Ascending aorta (tissue), 2 donors: Measurements from ENCODE around the gene APOO. TPM values are rescaled to one million over a fixed set of nuclear protein-coding genes. Genes with fewer than 3 reads are reported as not detected.
"Not testable (repeated sequence)": the region's sequence is repeated elsewhere in the genome, so short reads cannot be mapped to it uniquely, and the experiment has no call there.

ENCODE experiments used
- DNase-seq, 2 donors: peaks; one replicate each; pipeline ENCODE4 v3.0.0-alpha.2; 2019; ENCODE audit warnings: low spot score in 2 of 2
- H3K27ac ChIP-seq, 2 donors: fragments of 200-600 bp; sonication (generic); one replicate each; pipeline ENCODE4 v1.5.1; 2016 to 2017; ENCODE audit warnings: mild to moderate bottlenecking in 1 of 2
- H3K27me3 ChIP-seq: fragments of 200-600 bp; sonication (generic); one replicate; pipeline ENCODE4 v1.5.1; 2017
- H3K36me3 ChIP-seq, 2 donors: fragments of 200-600 bp; sonication (generic); one replicate each; pipeline ENCODE4 v1.5.1; 2016
- H3K4me1 ChIP-seq, 2 donors: fragments of 200-600 bp; sonication (generic); one replicate each; pipeline ENCODE4 v1.5.1; 2016 to 2017; ENCODE audit warnings: mild to moderate bottlenecking in 1 of 2
- H3K4me3 ChIP-seq, 2 donors: fragments of 200-600 bp; sonication (generic); one replicate each; pipeline ENCODE4 v1.5.1; 2016 to 2017; ENCODE audit warnings: mild to moderate bottlenecking in 1 of 2
- H3K9me3 ChIP-seq, 2 donors: fragments of 200-600 bp; sonication (generic); one replicate each; pipeline ENCODE4 v1.5.1; 2016
- CTCF ChIP-seq, 3 experiments: fragments of 200-600 bp in 2 of 3; fragments of 450-650 bp in 1 of 3; sonication (generic) in 2 of 3; IDR thresholded peaks; one replicate each; pipeline ENCODE4 v1.5.1; 2016 to 2019; ENCODE audit warnings: antibody characterized with exemption in 3 of 3, mild to moderate bottlenecking in 1 of 3, moderate library complexity in 1 of 3
- intact Hi-C: fragments of 100-400 bp; cut with DNase I; formaldehyde crosslinking; loops from one replicate; pipeline ENCODE4 v1.15.1; 2023
- total RNA-seq: library from RNA; depleted of rRNA; stranded (reverse); fragments of >200 nt; gene quantifications from one replicate; pipeline ENCODE4 v1.1.0, GENCODE V29; 2016

APOO gene
- total RNA-seq, 1 donor from 2014 or later = not detected

- peaks cover 0 to 11% of the 10 kb centered on the region in 2 donors for H3K4me1 ChIP-seq
- H3K27me3 ChIP-seq = no peaks in the 10 kb centered on the region
- no peak overlapping the region for H3K4me3 ChIP-seq
- DNase-seq = no peak
- no peak for TF ChIP-seq CTCF (IDR thresholded peaks at IDR 0.05)
- H3K36me3 ChIP-seq = no peaks in the 10 kb centered on the region
- H3K27ac ChIP-seq = no peak overlapping the region
- H3K9me3 ChIP-seq = no peaks in the 10 kb centered on the region
- intact Hi-C loops = no loop called here
These were observed 10.8 kb downstream of the APOO start for GRCh38 chrX:23896981-23897380.

- H3K4me1 ChIP-seq, H3K27me3 ChIP-seq, H3K4me3 ChIP-seq, H3K9me3 ChIP-seq, H3K27ac ChIP-seq, DNase-seq, intact Hi-C loops, H3K36me3 ChIP-seq: not testable (repeated sequence)
These were observed 11.2 kb downstream of the APOO start for GRCh38 chrX:23896539-23896938.

- intact Hi-C loops, H3K27ac ChIP-seq, H3K4me1 ChIP-seq, H3K36me3 ChIP-seq, H3K4me3 ChIP-seq, DNase-seq, H3K27me3 ChIP-seq, H3K9me3 ChIP-seq: not testable (repeated sequence)
These were observed 12.7 kb downstream of the APOO start for GRCh38 chrX:23894993-23895392.

- intact Hi-C loops = no loop called here
- Histone ChIP-seq H3K4me1 (no peaks in the 10 kb centered on the region), H3K27ac (no peak overlapping the region), H3K27me3 (no peaks in the 10 kb centered on the region), H3K9me3 (no peaks in the 10 kb centered on the region), H3K36me3 (no peaks in the 10 kb centered on the region), H3K4me3 (no peak overlapping the region)
- DNase-seq = no peak
- TF ChIP-seq CTCF (IDR thresholded peaks at IDR 0.05) = no peak
These were observed 16.8 kb downstream of the APOO start for GRCh38 chrX:23890933-23891332.

- no peaks in the 10 kb centered on the region for H3K9me3 ChIP-seq
- DNase-seq = no peak
- peak overlapping the region; percentile 2 to 27 for H3K27ac ChIP-seq
- H3K36me3 ChIP-seq = no peaks in the 10 kb centered on the region
- H3K27me3 ChIP-seq = no peaks in the 10 kb centered on the region
- intact Hi-C loops = loop anchor here (5.0 kb wide), 1 partner anchor 47 kb away; no protein-coding TSS in a partner anchor
- TF ChIP-seq CTCF (IDR thresholded peaks at IDR 0.05) = no peak
- H3K4me3 ChIP-seq = no peak overlapping the region
- no peaks in the 10 kb centered on the region for H3K4me1 ChIP-seq
These were observed 18.7 kb downstream of the APOO start for GRCh38 chrX:23888887-23889501.

- no peaks in the 10 kb centered on the region for H3K4me1 ChIP-seq
- peak in 1 of 2 donors; percentile 16 for DNase-seq
- no peaks in the 10 kb centered on the region for H3K9me3 ChIP-seq
- no peak overlapping the region for H3K4me3 ChIP-seq
- H3K27ac ChIP-seq = no peak overlapping the region
- no peak for TF ChIP-seq CTCF (IDR thresholded peaks at IDR 0.05)
- H3K36me3 ChIP-seq = no peaks in the 10 kb centered on the region
- intact Hi-C loops = loop anchor here (5.0 kb wide), 1 partner anchor 46 kb away; no protein-coding TSS in a partner anchor
- no peaks in the 10 kb centered on the region for H3K27me3 ChIP-seq
These were observed 19.8 kb downstream of the APOO start for GRCh38 chrX:23887918-23888317.

GRCh38 chrX:23887451-23887850 lies 20.3 kb downstream of the APOO start:
- intact Hi-C loops = loop anchor here (5.0 kb wide), 1 partner anchor 45 kb away; no protein-coding TSS in a partner anchor
- H3K4me3 ChIP-seq = no peak overlapping the region
- H3K9me3 ChIP-seq = no peaks in the 10 kb centered on the region
- DNase-seq = no peak
- no peaks in the 10 kb centered on the region for H3K27me3 ChIP-seq
- no peak for TF ChIP-seq CTCF (IDR thresholded peaks at IDR 0.05)
- no peaks in the 10 kb centered on the region for H3K4me1 ChIP-seq
- H3K36me3 ChIP-seq = no peaks in the 10 kb centered on the region
- H3K27ac ChIP-seq = no peak overlapping the region
